ENCODE data around the gene MSRB1. TPM values are rescaled to one million over a fixed set of nuclear protein-coding genes. Genes with fewer than 3 reads are reported as not detected.

MSRB1 gene
- total and polyA plus RNA-seq, 3 experiments from 2014 or later, result 20.2 to 20.4 (median 20.4) TPM

GRCh38 chr16:1913327-1914083 lies 29.5 kb downstream of the MSRB1 start:
- Mint-ChIP-seq H3K27me3 (peaks cover 12 to 34% of the 10 kb centered on the region in 2 donors), H3K27ac (no peak overlapping the region), H3K4me3 (no peak overlapping the region), H3K4me1 (no peaks in the 10 kb centered on the region), H3K9me3 (no peaks in the 10 kb centered on the region), H3K36me3 (no peaks in the 10 kb centered on the region)
- no peaks in the 10 kb centered on the region for H3K36me3 ChIP-seq (ENCODE audit: insufficient read depth, low read length)
- H3K4me3 ChIP-seq (ENCODE audit: low read length), result no peak overlapping the region
- no peak for DNase-seq
- no peak overlapping the region for H3K27ac ChIP-seq (ENCODE audit: low read depth, low read length)
- no peaks in the 10 kb centered on the region for H3K4me1 ChIP-seq (ENCODE audit: insufficient read depth, low read length)
- no peaks in the 10 kb centered on the region for H3K27me3 ChIP-seq (ENCODE audit: insufficient read depth, low read length, poor library complexity, severe bottlenecking)
- H3K9me3 ChIP-seq (ENCODE audit: low read length), result no peaks in the 10 kb centered on the region
- ChIA-PET POLR2A (no interaction called here), CTCF (no interaction called here)

GRCh38 chr16:1912215-1912543 lies 30.8 kb downstream of the MSRB1 start:
- CTCF ChIA-PET, result no interaction called here
- no peak overlapping the region for H3K27ac Mint-ChIP-seq
- peaks cover 12 to 37% of the 10 kb centered on the region in 2 donors for H3K27me3 Mint-ChIP-seq
- H3K4me3 Mint-ChIP-seq, result no peak overlapping the region
- H3K36me3 ChIP-seq (ENCODE audit: insufficient read depth, low read length), result no peaks in the 10 kb centered on the region
- no peaks in the 10 kb centered on the region for H3K36me3 Mint-ChIP-seq
- H3K9me3 Mint-ChIP-seq, result no peaks in the 10 kb centered on the region
- POLR2A ChIA-PET, result no interaction called here
- H3K4me1 Mint-ChIP-seq, result no peaks in the 10 kb centered on the region
- H3K4me3 ChIP-seq (ENCODE audit: low read length), result no peak overlapping the region
- no peak for DNase-seq
- no peak overlapping the region for H3K27ac ChIP-seq (ENCODE audit: low read depth, low read length)
- H3K27me3 ChIP-seq (ENCODE audit: insufficient read depth, low read length, poor library complexity, severe bottlenecking), result no peaks in the 10 kb centered on the region
- H3K4me1 ChIP-seq (ENCODE audit: insufficient read depth, low read length), result no peaks in the 10 kb centered on the region
- no peaks in the 10 kb centered on the region for H3K9me3 ChIP-seq (ENCODE audit: low read length)

GRCh38 chr16:1911467-1912214 lies 31.4 kb downstream of the MSRB1 start:
- no peaks in the 10 kb centered on the region for H3K9me3 Mint-ChIP-seq
- Histone ChIP-seq H3K9me3 (ENCODE audit: low read length) (no peaks in the 10 kb centered on the region), H3K27ac (ENCODE audit: low read depth, low read length) (no peak overlapping the region), H3K4me1 (ENCODE audit: insufficient read depth, low read length) (no peaks in the 10 kb centered on the region), H3K27me3 (ENCODE audit: insufficient read depth, low read length, poor library complexity, severe bottlenecking) (no peaks in the 10 kb centered on the region), H3K4me3 (ENCODE audit: low read length) (no peak overlapping the region), H3K36me3 (ENCODE audit: insufficient read depth, low read length) (no peaks in the 10 kb centered on the region)
- H3K36me3 Mint-ChIP-seq, result no peaks in the 10 kb centered on the region
- no peak for DNase-seq
- no peaks in the 10 kb centered on the region for H3K4me1 Mint-ChIP-seq
- CTCF ChIA-PET, result no interaction called here
- no peak overlapping the region for H3K4me3 Mint-ChIP-seq
- POLR2A ChIA-PET, result no interaction called here
- H3K27ac Mint-ChIP-seq, result no peak overlapping the region
- H3K27me3 Mint-ChIP-seq, result peaks cover 10 to 35% of the 10 kb centered on the region in 2 donors

GRCh38 chr16:1909561-1910231 lies 33.3 kb downstream of the MSRB1 start:
- Histone ChIP-seq H3K36me3 (ENCODE audit: insufficient read depth, low read length) (no peaks in the 10 kb centered on the region), H3K4me3 (ENCODE audit: low read length) (no peak overlapping the region), H3K27me3 (ENCODE audit: insufficient read depth, low read length, poor library complexity, severe bottlenecking) (peaks cover 6% of the 10 kb centered on the region), H3K27ac (ENCODE audit: low read depth, low read length) (no peak overlapping the region), H3K9me3 (ENCODE audit: low read length) (no peaks in the 10 kb centered on the region), H3K4me1 (ENCODE audit: insufficient read depth, low read length) (no peaks in the 10 kb centered on the region)
- POLR2A ChIA-PET, result no interaction called here
- CTCF ChIA-PET, result no interaction called here
- no peak overlapping the region for H3K4me3 Mint-ChIP-seq
- H3K36me3 Mint-ChIP-seq, result no peaks in the 10 kb centered on the region
- DNase-seq, result no peak
- peaks cover 8 to 21% of the 10 kb centered on the region in 2 donors for H3K27me3 Mint-ChIP-seq
- H3K9me3 Mint-ChIP-seq, result no peaks in the 10 kb centered on the region
- no peaks in the 10 kb centered on the region for H3K4me1 Mint-ChIP-seq
- H3K27ac Mint-ChIP-seq, result no peak overlapping the region

- POLR2A ChIA-PET, result no interaction called here
- Mint-ChIP-seq H3K4me1 (no peaks in the 10 kb centered on the region), H3K36me3 (no peaks in the 10 kb centered on the region), H3K27me3 (peaks cover 8 to 18% of the 10 kb centered on the region in 2 donors), H3K27ac (no peak overlapping the region), H3K9me3 (no peaks in the 10 kb centered on the region), H3K4me3 (no peak overlapping the region)
- DNase-seq, result no peak
- H3K36me3 ChIP-seq (ENCODE audit: insufficient read depth, low read length), result no peaks in the 10 kb centered on the region
- H3K9me3 ChIP-seq (ENCODE audit: low read length), result no peaks in the 10 kb centered on the region
- no peaks in the 10 kb centered on the region for H3K4me1 ChIP-seq (ENCODE audit: insufficient read depth, low read length)
- CTCF ChIA-PET, result no interaction called here
- peaks cover 6% of the 10 kb centered on the region for H3K27me3 ChIP-seq (ENCODE audit: insufficient read depth, low read length, poor library complexity, severe bottlenecking)
- no peak overlapping the region for H3K4me3 ChIP-seq (ENCODE audit: low read length)
- no peak overlapping the region for H3K27ac ChIP-seq (ENCODE audit: low read depth, low read length)
Observed at GRCh38 chr16:1908983-1909382, 34.0 kb downstream of the MSRB1 start.

GRCh38 chr16:1908184-1908583 lies 34.8 kb downstream of the MSRB1 start:
- H3K4me1 ChIP-seq (ENCODE audit: insufficient read depth, low read length), result no peaks in the 10 kb centered on the region
- H3K27ac Mint-ChIP-seq, result no peak overlapping the region
- H3K27me3 ChIP-seq (ENCODE audit: insufficient read depth, low read length, poor library complexity, severe bottlenecking), result peaks cover 6% of the 10 kb centered on the region
- DNase-seq, result no peak
- no peaks in the 10 kb centered on the region for H3K36me3 Mint-ChIP-seq
- no peaks in the 10 kb centered on the region for H3K4me1 Mint-ChIP-seq
- no peaks in the 10 kb centered on the region for H3K9me3 ChIP-seq (ENCODE audit: low read length)
- H3K36me3 ChIP-seq (ENCODE audit: insufficient read depth, low read length), result no peaks in the 10 kb centered on the region
- ChIA-PET CTCF (no interaction called here), POLR2A (no interaction called here)
- no peak overlapping the region for H3K27ac ChIP-seq (ENCODE audit: low read depth, low read length)
- no peaks in the 10 kb centered on the region for H3K9me3 Mint-ChIP-seq
- no peak overlapping the region for H3K4me3 ChIP-seq (ENCODE audit: low read length)
- peaks cover 8 to 18% of the 10 kb centered on the region in 2 donors for H3K27me3 Mint-ChIP-seq
- H3K4me3 Mint-ChIP-seq, result no peak overlapping the region

GRCh38 chr16:1907226-1907860 lies 35.7 kb downstream of the MSRB1 start:
- Mint-ChIP-seq H3K9me3 (no peaks in the 10 kb centered on the region), H3K27me3 (peaks cover 7 to 18% of the 10 kb centered on the region in 2 donors), H3K36me3 (no peaks in the 10 kb centered on the region), H3K4me3 (no peak overlapping the region), H3K4me1 (no peaks in the 10 kb centered on the region), H3K27ac (no peak overlapping the region)
- H3K4me1 ChIP-seq (ENCODE audit: insufficient read depth, low read length), result no peaks in the 10 kb centered on the region
- ChIA-PET CTCF (no interaction called here), POLR2A (no interaction called here)
- H3K27ac ChIP-seq (ENCODE audit: low read depth, low read length), result no peak overlapping the region
- no peaks in the 10 kb centered on the region for H3K9me3 ChIP-seq (ENCODE audit: low read length)
- H3K27me3 ChIP-seq (ENCODE audit: insufficient read depth, low read length, poor library complexity, severe bottlenecking), result peaks cover 6% of the 10 kb centered on the region
- H3K4me3 ChIP-seq (ENCODE audit: low read length), result no peak overlapping the region
- no peaks in the 10 kb centered on the region for H3K36me3 ChIP-seq (ENCODE audit: insufficient read depth, low read length)
- DNase-seq, result no peak

GRCh38 chr16:1906846-1907165 lies 36.2 kb downstream of the MSRB1 start:
- H3K36me3 Mint-ChIP-seq, result no peaks in the 10 kb centered on the region
- ChIA-PET CTCF (no interaction called here), POLR2A (no interaction called here)
- Histone ChIP-seq H3K4me1 (ENCODE audit: insufficient read depth, low read length) (no peaks in the 10 kb centered on the region), H3K36me3 (ENCODE audit: insufficient read depth, low read length) (no peaks in the 10 kb centered on the region), H3K4me3 (ENCODE audit: low read length) (no peak overlapping the region), H3K27ac (ENCODE audit: low read depth, low read length) (no peak overlapping the region), H3K27me3 (ENCODE audit: insufficient read depth, low read length, poor library complexity, severe bottlenecking) (peaks cover 6% of the 10 kb centered on the region), H3K9me3 (ENCODE audit: low read length) (no peaks in the 10 kb centered on the region)
- H3K9me3 Mint-ChIP-seq, result no peaks in the 10 kb centered on the region
- no peak for DNase-seq
- H3K4me1 Mint-ChIP-seq, result no peaks in the 10 kb centered on the region
- H3K27me3 Mint-ChIP-seq, result peaks cover 7 to 18% of the 10 kb centered on the region in 2 donors
- no peak overlapping the region for H3K4me3 Mint-ChIP-seq
- no peak overlapping the region for H3K27ac Mint-ChIP-seq
